Measurements from ENCODE around the gene TRAF7. TPM values are rescaled to one million over a fixed set of nuclear protein-coding genes. Genes with fewer than 3 reads are reported as not detected.

TRAF7 gene
- total RNA-seq, 2 experiments from 2014 or later: 59.5 to 72.9 TPM

GRCh38 chr16:2204416-2205103, 49.0 kb downstream of the TRAF7 start:
- CTCF ChIA-PET: interaction anchor here (0.6 to 3.9 kb wide), 4 partner anchors 10 to 852 kb away, joined by 3 to 19 read pairs (median 4); partner anchors contain the start of gene ECI1
- no peak for ATAC-seq

DNA sequence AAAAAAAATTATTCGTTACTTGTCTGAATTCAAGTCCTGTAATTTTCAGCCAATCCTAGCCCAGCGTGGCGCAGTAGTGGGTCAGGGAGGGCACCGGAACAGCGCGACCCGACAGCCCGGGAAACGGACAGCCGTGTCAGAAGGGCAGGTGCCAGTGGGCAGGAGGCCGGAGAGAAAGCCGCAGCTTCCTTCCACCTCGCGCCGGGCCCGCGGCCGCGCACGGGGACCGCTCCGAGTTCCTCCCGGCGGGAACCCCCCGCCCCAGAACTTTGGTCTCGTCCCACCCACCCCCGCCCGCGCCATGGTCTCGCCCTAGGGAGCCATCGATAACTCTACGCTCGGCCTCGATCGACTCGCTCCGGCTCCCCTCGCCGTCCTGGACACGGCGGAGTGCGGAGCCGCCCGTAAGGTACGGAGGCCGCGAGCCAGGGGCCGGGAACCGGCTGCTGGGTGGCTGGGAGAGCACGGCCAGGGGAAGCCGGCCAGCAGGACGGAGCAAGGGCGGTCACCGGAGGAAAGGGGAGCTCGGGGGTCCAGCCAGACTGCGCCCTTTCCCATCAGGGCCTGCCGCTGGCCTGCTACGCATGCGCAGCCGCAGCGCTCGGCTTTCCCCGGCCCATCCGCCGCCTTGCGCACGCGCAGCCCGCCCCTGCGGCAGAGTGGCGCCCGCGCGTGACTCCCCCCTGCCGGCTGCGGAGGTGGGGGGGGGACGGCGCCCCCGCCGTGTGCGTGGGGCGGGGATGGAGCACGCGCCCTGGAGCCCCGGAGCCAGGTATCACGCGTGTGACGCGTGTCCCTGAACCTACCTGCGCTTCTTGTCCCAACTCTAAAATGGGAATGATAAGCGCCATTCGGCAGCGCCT, 49.8 kb downstream of the TRAF7 start, which contains the start of gene MLST8:
MLST8 (plus strand) TSS at position 351 of the 863 bp plus-strand sequence. CDS start 632 bp downstream, outside the sequence.
- no peaks in the 10 kb centered on the region for H3K9me3 Mint-ChIP-seq (ENCODE audit: low read depth)
- peak within 1 kb of the TSS; percentile 81 for H3K27ac Mint-ChIP-seq
- ATAC-seq: peak; percentile 83
- CTCF ChIA-PET: interaction anchor here (0.7 to 3.9 kb wide), 6 partner anchors 10 to 202 kb away, joined by 3 to 19 read pairs (median 4); partner anchors contain the start of gene ECI1
- H3K27me3 Mint-ChIP-seq: peaks cover 8% of the 10 kb centered on the region
- H3K4me1 Mint-ChIP-seq: peaks cover 25% of the 10 kb centered on the region
- DNase-seq: peak; percentile 90
- peak within 1 kb of the TSS; percentile 86 for H3K4me3 Mint-ChIP-seq
- peaks cover 10% of the 10 kb centered on the region for H3K36me3 Mint-ChIP-seq

More at GRCh38 chr16:2204416-2205103, 49.0 kb downstream of the TRAF7 start:
- H3K4me3 Mint-ChIP-seq: peak overlapping the region; percentile 86
- peaks cover 14% of the 10 kb centered on the region for H3K27me3 Mint-ChIP-seq
- H3K27ac Mint-ChIP-seq: peak overlapping the region; percentile 64
- peaks cover 25% of the 10 kb centered on the region for H3K4me1 Mint-ChIP-seq
- peaks cover 10% of the 10 kb centered on the region for H3K36me3 Mint-ChIP-seq
- no peaks in the 10 kb centered on the region for H3K9me3 Mint-ChIP-seq (ENCODE audit: low read depth)
- DNase-seq: no peak

DNA sequence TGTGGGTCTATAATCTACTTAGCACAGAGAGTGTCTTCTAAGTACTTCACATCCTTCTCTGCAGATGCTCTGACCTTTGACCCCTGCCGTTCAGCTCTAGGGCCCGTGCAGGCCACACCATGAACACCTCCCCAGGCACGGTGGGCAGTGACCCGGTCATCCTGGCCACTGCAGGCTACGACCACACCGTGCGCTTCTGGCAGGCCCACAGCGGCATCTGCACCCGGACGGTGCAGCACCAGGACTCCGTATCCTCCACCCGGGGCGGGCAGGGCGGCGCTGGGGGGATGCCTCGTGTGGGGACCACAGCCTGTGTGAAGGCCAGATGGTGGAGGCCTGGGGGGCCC, 50.4 kb downstream of the TRAF7 start:
- Mint-ChIP-seq H3K27ac (peak overlapping the region; percentile 81), H3K4me1 (peaks cover 25% of the 10 kb centered on the region), H3K9me3 (ENCODE audit: low read depth) (no peaks in the 10 kb centered on the region), H3K27me3 (peaks cover 7% of the 10 kb centered on the region), H3K4me3 (peak overlapping the region; percentile 86), H3K36me3 (peaks cover 10% of the 10 kb centered on the region)
- no peak for ATAC-seq
- no peak for DNase-seq
- CTCF ChIA-PET: interaction anchor here (0.7 to 3.9 kb wide), 8 partner anchors 9 to 202 kb away, joined by 3 to 19 read pairs (median 4); partner anchors contain the start of genes ECI1, PGP and TRAF7

GRCh38 chr16:2206420-2206779, 50.8 kb downstream of the TRAF7 start:
- H3K27me3 Mint-ChIP-seq: peaks cover 7% of the 10 kb centered on the region
- peak overlapping the region; percentile 86 for H3K4me3 Mint-ChIP-seq
- H3K4me1 Mint-ChIP-seq: peaks cover 25% of the 10 kb centered on the region
- H3K9me3 Mint-ChIP-seq (ENCODE audit: low read depth): no peaks in the 10 kb centered on the region
- ATAC-seq (no peak), DNase-seq (no peak)
- H3K27ac Mint-ChIP-seq: peak overlapping the region; percentile 81
- CTCF ChIA-PET: interaction anchor here (1.0 to 3.9 kb wide), 5 partner anchors 8 to 51 kb away, joined by 3 to 19 read pairs (median 4); partner anchors contain the start of genes PGP and TRAF7
- H3K36me3 Mint-ChIP-seq: peaks cover 10% of the 10 kb centered on the region

DNA sequence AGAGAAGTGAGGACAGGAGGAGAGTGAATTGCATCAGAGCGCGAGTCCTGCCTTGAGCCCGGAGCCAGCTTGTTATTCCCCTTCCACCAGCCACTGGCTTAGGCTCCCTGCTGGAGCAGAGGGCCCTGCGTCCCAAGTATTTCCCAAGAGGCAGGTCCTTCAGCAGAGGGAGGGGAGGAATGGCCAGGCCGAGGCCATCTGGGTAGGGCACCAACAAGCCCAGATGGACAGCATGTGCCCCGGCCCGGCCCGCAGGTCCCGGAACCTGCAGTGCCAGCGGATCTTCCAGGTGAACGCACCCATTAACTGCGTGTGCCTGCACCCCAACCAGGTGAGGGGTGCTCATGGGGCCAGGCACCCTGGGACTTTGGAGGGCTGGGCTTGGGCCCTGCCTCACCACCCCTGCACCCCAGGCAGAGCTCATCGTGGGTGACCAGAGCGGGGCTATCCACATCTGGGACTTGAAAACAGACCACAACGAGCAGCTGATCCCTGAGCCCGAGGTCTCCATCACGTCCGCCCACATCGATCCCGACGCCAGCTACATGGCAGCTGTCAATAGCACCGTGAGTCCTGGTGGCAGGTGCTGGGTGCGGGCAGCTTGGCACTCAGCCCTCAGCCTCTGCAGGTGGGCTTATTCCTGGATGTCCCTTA, 51.3 kb downstream of the TRAF7 start:
- Mint-ChIP-seq H3K4me1 (peaks cover 25% of the 10 kb centered on the region), H3K27ac (peak overlapping the region; percentile 81), H3K9me3 (ENCODE audit: low read depth) (no peaks in the 10 kb centered on the region), H3K27me3 (peaks cover 5% of the 10 kb centered on the region), H3K4me3 (peak overlapping the region; percentile 86), H3K36me3 (peaks cover 10% of the 10 kb centered on the region)
- ATAC-seq: no peak
- no peak for DNase-seq
- CTCF ChIA-PET: interaction anchor here (1.0 to 3.9 kb wide), 4 partner anchors 8 to 52 kb away, joined by 3 to 19 read pairs (median 4); partner anchors contain the start of genes PGP and TRAF7

DNA sequence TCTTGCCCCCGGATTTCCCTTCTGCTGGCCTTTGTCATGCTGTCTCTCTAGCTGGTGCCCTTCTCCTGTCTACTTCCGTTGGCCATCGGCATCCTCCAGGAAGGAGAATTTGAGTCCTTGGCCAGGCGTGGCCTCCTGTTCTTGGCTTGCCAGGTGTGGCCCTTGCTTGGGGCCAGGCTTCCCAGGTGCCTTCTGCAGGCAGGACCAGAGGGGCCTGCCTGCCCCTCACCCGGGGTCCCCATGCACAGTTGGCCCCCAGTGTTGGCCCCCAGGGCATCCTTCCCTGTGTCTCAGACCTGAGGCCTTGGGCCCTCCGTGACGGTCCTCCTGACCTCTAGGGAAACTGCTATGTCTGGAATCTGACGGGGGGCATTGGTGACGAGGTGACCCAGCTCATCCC, 52.3 kb downstream of the TRAF7 start:
- Mint-ChIP-seq H3K9me3 (ENCODE audit: low read depth) (no peaks in the 10 kb centered on the region), H3K27ac (peak overlapping the region; percentile 20), H3K27me3 (no peaks in the 10 kb centered on the region), H3K4me3 (no peak overlapping the region), H3K36me3 (peaks cover 12% of the 10 kb centered on the region), H3K4me1 (peaks cover 31% of the 10 kb centered on the region)
- ATAC-seq: no peak
- DNase-seq: no peak
- CTCF ChIA-PET: no interaction called here

DNA sequence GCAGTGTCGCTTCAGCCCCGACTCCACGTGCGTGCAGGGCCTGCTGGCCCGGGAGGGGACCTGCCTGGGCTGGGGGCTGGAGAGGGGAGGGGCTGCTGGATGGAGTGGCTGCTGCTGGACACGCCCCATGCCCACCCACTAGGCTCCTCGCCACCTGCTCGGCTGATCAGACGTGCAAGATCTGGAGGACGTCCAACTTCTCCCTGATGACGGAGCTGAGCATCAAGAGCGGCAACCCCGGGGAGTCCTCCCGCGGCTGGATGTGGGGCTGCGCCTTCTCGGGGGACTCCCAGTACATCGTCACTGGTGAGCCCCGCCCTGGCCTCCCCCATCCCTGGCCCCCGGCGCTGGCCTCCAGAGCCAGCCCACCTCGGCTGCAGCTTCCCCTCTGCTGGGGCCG, 52.7 kb downstream of the TRAF7 start:
- ATAC-seq (no peak), DNase-seq (no peak)
- Mint-ChIP-seq H3K27me3 (no peaks in the 10 kb centered on the region), H3K27ac (no peak overlapping the region), H3K4me1 (peaks cover 36% of the 10 kb centered on the region), H3K36me3 (peaks cover 14% of the 10 kb centered on the region), H3K4me3 (no peak overlapping the region), H3K9me3 (ENCODE audit: low read depth) (no peaks in the 10 kb centered on the region)
- CTCF ChIA-PET: no interaction called here

DNA sequence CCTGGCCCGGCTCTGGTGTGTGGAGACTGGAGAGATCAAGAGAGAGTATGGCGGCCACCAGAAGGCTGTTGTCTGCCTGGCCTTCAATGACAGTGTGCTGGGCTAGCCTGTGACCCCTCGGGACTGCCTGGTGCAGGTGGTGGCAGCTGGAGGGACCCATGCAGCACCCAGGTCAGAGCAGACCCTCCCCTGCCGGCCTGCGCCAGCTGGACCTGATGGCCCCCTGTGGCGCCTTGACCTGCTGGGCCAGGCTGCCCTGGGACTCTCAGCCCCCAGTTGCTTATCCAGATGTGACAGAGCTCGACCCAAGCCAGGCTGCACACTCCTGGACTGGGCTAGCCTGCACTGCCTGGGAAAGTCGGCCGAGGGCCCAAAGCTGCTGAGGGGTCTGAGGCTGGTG, 53.2 kb downstream of the TRAF7 start:
- H3K4me1 Mint-ChIP-seq: peaks cover 37% of the 10 kb centered on the region
- DNase-seq: no peak
- no peaks in the 10 kb centered on the region for H3K27me3 Mint-ChIP-seq
- ATAC-seq: no peak
- no peak overlapping the region for H3K4me3 Mint-ChIP-seq
- H3K36me3 Mint-ChIP-seq: peaks cover 16% of the 10 kb centered on the region
- no peak overlapping the region for H3K27ac Mint-ChIP-seq
- CTCF ChIA-PET: no interaction called here
- H3K9me3 Mint-ChIP-seq (ENCODE audit: low read depth): no peaks in the 10 kb centered on the region

- Mint-ChIP-seq H3K36me3 (peaks cover 16% of the 10 kb centered on the region), H3K9me3 (ENCODE audit: low read depth) (no peaks in the 10 kb centered on the region), H3K4me1 (peaks cover 35% of the 10 kb centered on the region), H3K4me3 (no peak overlapping the region), H3K27me3 (no peaks in the 10 kb centered on the region), H3K27ac (no peak overlapping the region)
- no peak for ATAC-seq
- DNase-seq: no peak
- CTCF ChIA-PET: no interaction called here
Measured at GRCh38 chr16:2209258-2210008, 53.9 kb downstream of the TRAF7 start.

DNA sequence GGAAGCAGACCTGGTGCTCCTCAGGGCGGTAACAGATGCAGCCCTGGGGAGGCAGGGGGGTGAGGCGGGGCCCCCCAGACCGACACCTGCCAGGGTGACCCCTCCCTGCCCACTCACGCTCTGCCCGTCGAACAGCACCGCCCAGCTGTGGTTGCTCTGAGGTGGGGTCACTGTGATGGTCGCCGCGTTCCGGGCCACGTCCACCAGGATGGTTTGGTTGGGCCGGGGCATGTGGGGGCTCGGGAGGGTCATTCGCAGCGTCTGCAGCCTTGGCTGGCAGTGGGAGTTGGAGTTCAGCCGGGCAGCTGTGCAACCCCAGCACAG, 54.4 kb downstream of the TRAF7 start:
- Mint-ChIP-seq H3K9me3 (ENCODE audit: low read depth) (no peaks in the 10 kb centered on the region), H3K36me3 (peaks cover 14% of the 10 kb centered on the region), H3K4me3 (no peak overlapping the region), H3K27me3 (no peaks in the 10 kb centered on the region), H3K27ac (no peak overlapping the region), H3K4me1 (peaks cover 32% of the 10 kb centered on the region)
- ATAC-seq (no peak), DNase-seq (no peak)
- CTCF ChIA-PET: no interaction called here

DNA sequence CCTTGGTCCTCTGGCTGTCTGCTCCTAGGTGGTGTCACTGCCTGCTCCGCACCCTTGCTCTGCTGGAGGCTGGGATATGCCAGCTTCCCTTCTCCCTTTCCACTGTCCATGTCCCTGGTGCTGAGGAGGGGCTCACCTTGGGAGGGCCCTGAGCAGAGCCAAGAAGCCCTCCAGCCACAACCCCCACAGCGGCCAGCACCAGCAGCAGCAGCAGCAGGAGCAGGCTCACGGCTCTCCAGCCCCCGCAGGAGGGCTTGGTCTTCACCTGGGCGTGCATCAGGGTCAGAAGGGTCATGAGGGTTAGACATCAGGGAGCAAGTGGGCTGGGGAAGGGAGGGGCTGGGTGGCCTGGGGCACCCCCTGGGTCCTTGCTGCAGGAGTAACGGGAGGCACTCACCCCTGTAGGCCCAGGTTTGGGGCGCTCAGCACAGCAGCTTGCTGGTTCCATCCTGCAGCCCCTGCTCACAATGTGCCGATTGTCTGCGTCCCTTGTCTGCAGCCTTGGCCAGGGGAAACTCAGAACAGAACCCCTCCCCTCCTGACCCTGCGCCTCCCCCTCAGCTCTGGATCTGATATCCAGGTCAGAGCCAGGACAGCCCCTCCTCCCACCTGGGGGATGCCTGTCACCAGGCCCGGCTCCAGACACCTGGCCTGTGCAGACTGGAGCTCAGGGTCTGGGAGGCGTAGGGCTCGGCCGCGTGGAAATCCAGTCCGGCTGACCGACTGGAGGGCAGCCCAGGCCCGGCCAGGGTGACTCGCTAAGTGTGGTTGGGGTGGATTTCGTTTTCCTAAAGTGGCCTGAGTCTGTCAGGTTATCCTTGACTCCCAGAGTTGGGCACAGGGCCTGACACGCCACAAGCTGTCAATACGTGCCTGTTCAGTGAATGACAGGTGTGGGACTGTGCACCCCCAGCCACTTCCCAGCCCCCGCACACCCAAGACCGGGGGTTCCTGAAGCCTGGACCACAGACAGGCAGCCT, 55.1 kb downstream of the TRAF7 start, which contains the start of gene BRICD5:
BRICD5 (minus strand) TSS at position 478 of the 980 bp plus-strand sequence; CDS start at position 448, 30 bp downstream.
- DNase-seq: no peak
- Mint-ChIP-seq H3K27me3 (no peaks in the 10 kb centered on the region), H3K4me3 (no peak within 1 kb of the TSS), H3K4me1 (peaks cover 33% of the 10 kb centered on the region), H3K9me3 (ENCODE audit: low read depth) (no peaks in the 10 kb centered on the region), H3K36me3 (peaks cover 14% of the 10 kb centered on the region), H3K27ac (no peak within 1 kb of the TSS)
- ATAC-seq: no peak
- CTCF ChIA-PET: no interaction called here

DNA sequence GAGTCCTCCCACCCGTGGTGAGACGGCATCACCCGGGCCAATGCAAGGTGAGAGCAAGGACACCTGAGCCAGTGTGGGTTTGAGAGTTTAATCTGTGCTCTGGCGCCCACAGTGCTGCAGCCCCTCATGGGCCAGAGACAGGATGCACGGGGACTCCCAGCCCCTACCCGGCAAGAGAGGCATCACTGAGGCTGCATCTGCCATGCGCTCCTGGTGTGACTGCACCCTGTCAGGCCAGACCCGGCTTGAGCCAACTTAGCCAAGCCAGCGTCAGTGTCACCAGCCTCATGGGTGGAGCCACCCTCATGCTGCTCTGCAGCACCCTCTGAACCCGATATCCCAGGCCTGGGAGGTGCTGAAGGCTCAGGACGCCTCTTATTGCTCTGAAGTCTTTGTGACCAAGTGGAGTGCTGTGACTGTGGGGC, 56.4 kb downstream of the TRAF7 start:
- DNase-seq (no peak), ATAC-seq (no peak)
- peak overlapping the region; percentile 16 for H3K27ac Mint-ChIP-seq
- H3K36me3 Mint-ChIP-seq: peaks cover 11% of the 10 kb centered on the region
- CTCF ChIA-PET: interaction anchor here (0.6 to 1.3 kb wide), 2 partner anchors 11 to 69 kb away, joined by 3 to 5 read pairs; partner anchors contain the start of gene E4F1
- H3K27me3 Mint-ChIP-seq: no peaks in the 10 kb centered on the region
- H3K4me1 Mint-ChIP-seq: peaks cover 29% of the 10 kb centered on the region
- no peaks in the 10 kb centered on the region for H3K9me3 Mint-ChIP-seq (ENCODE audit: low read depth)
- H3K4me3 Mint-ChIP-seq: no peak overlapping the region

All from activated CD8-positive, alpha-beta memory T cell treated with anti-CD3 and anti-CD28 coated beads, Interleukin-2, amount 10 ng/mL, durations not matched to agents 7 days and 5 days (primary cell).